Ovary (tissue), 9 donors: ENCODE data around the gene KRTAP5-8. TPM values are rescaled to one million over a fixed set of nuclear protein-coding genes. Genes with fewer than 3 reads are reported as not detected.

Experiments used
- DNase-seq, 5 donors: peaks; one replicate each; pipeline ENCODE4 v3.0.0-alpha.2; 2019 to 2020
- H3K27ac ChIP-seq, 2 donors: fragments of 200-600 bp; one replicate each; pipeline versions ENCODE4 v1.5.1 to v1.8.0; 2019 to 2022
- H3K27me3 ChIP-seq: fragments of 200-600 bp; one replicate; pipeline ENCODE4 v1.8.0; 2022
- H3K36me3 ChIP-seq: fragments of 200-600 bp; sonication (generic); one replicate; pipeline ENCODE4 v1.5.1; 2019
- H3K4me1 ChIP-seq: one replicate; pipeline ENCODE4 v1.8.1; 2013; ENCODE audit warnings: mild to moderate bottlenecking, moderate library complexity; ENCODE audit not compliant: insufficient read depth
- H3K4me3 ChIP-seq: fragments of 200-600 bp; sonication (generic); one replicate; pipeline ENCODE4 v1.5.1; 2017
- H3K9me3 ChIP-seq, 2 donors: fragments of 200-600 bp in 1 of 2; sonication (generic) in 1 of 2; one replicate each; pipeline versions ENCODE4 v1.5.1 to v1.8.1; 2013 to 2019; ENCODE audit warnings: mild to moderate bottlenecking in 1 of 2, moderate library complexity in 1 of 2
- EP300 ChIP-seq: sonication (generic); formaldehyde crosslinking; IDR thresholded peaks from one replicate; pipeline ENCODE4 v1.6.1; 2017; ENCODE audit warnings: antibody characterized with exemption
- POLR2A ChIP-seq: fragments of 450-650 bp; IDR thresholded peaks from one replicate; pipeline ENCODE4 v1.6.1; 2017; ENCODE audit warnings: antibody characterized with exemption, mild to moderate bottlenecking, moderate library complexity
- WGBS, 3 donors: extraction: QIAGEN DNeasy Blood & Tissue Kit in 1 of 3; methylation state at CpG; one replicate each; pipeline versions ENCODE4 v1.1.5 to v1.1.7; 2013 to 2017; 5-methylcytosine and 5-hydroxymethylcytosine counted together
- intact Hi-C, 4 donors: fragments of 100-400 bp; cut with DNase I; formaldehyde crosslinking; loops; one replicate each; pipeline versions ENCODE4 v1.11.0 to v1.15.1; 2022 to 2023
- polyA plus RNA-seq, 2 donors: library from polyadenylated mRNA; stranded (reverse); fragments of 200-250 nt in 1 of 2; fragments of 350-450 nt in 1 of 2; fragmentation: Illumina TruSeq in 1 of 2; extraction: RNeasy Lipid Tissue Mini Kit (QIAGEN cat#74804) in 1 of 2; gene quantifications; one replicate each; pipeline ENCODE4 v1.2.3, GENCODE V29; 2013 to 2014
- total RNA-seq, 7 donors: library from RNA; depleted of rRNA in 2 of 7; stranded (reverse); fragments of >200 nt in 2 of 7; fragmentation: NEBNext Ultra II Directional in 3 of 7; extraction: Animal tissue kit (Norgen Biotek cat#: 25700) in 3 of 7; gene quantifications; one replicate each; pipeline versions ENCODE4 v1.1.0 to v1.2.4, GENCODE V29; 2016 to 2023
- TF ChIP-seq, protein P1 (sequence below), 3 donors: fragments of 450-650 bp in 2 of 3; fragments of 200-600 bp in 1 of 3; IDR thresholded peaks; one replicate each; pipeline versions ENCODE4 v1.5.1 to v1.8.0; 2016 to 2022; ENCODE audit warnings: antibody characterized with exemption in 3 of 3, mild to moderate bottlenecking in 1 of 3
- donor health status: DM: no; HTN: no; CAD: no; lungs with moderate emphysema.
- donor health status: DM: no; HTN: no; CAD: no.
- donor health status: Bipolar disorder and iron deficiency.
- donor health status: DM: yes; HTN: yes; CAD: no.
- donor health status: DM: no; HTN: no; CAD: no.
- donor health status: DM: yes; HTN: yes; CAD: no.

Gene KRTAP5-8
- total and polyA plus RNA-seq, 9 donors = not detected

DNA sequence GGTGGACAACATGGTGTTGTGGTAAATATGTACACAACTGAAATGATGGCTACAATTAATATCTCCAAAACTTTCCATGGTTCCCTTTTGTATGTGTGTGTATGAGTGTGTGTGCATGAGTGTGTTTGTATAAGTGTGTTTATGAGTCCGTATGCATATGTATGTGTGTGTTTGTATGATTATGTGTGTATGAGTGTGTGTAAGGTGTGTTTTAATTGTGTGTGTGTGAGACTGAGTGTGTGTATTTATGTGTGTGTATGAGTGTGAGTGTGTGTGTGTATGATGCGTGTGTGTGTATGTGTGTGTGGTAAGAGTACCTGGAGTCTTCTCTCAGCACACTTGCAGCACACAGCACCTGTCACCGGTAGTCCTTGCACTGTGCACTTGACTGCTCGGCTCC, 18.2 kb downstream of the KRTAP5-8 start:
- TF ChIP-seq EP300 (no peak), POLR2A (no peak)
- TF ChIP-seq, protein P1, sequence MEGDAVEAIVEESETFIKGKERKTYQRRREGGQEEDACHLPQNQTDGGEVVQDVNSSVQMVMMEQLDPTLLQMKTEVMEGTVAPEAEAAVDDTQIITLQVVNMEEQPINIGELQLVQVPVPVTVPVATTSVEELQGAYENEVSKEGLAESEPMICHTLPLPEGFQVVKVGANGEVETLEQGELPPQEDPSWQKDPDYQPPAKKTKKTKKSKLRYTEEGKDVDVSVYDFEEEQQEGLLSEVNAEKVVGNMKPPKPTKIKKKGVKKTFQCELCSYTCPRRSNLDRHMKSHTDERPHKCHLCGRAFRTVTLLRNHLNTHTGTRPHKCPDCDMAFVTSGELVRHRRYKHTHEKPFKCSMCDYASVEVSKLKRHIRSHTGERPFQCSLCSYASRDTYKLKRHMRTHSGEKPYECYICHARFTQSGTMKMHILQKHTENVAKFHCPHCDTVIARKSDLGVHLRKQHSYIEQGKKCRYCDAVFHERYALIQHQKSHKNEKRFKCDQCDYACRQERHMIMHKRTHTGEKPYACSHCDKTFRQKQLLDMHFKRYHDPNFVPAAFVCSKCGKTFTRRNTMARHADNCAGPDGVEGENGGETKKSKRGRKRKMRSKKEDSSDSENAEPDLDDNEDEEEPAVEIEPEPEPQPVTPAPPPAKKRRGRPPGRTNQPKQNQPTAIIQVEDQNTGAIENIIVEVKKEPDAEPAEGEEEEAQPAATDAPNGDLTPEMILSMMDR (IDR thresholded peaks at IDR 0.05) = no peak
- H3K36me3 ChIP-seq = no peaks in the 10 kb centered on the region
- H3K4me1 ChIP-seq = no peaks in the 10 kb centered on the region
- H3K4me3 ChIP-seq = no peak overlapping the region
- no peak overlapping the region for H3K27ac ChIP-seq
- intact Hi-C loops = no loop called here
- 63 to 75% (median 64%) methylated on average over 4 of the region's 4 CpGs for WGBS, 3 donors
- DNase-seq = no peak
- no peaks in the 10 kb centered on the region for H3K9me3 ChIP-seq
- no peaks in the 10 kb centered on the region for H3K27me3 ChIP-seq

DNA sequence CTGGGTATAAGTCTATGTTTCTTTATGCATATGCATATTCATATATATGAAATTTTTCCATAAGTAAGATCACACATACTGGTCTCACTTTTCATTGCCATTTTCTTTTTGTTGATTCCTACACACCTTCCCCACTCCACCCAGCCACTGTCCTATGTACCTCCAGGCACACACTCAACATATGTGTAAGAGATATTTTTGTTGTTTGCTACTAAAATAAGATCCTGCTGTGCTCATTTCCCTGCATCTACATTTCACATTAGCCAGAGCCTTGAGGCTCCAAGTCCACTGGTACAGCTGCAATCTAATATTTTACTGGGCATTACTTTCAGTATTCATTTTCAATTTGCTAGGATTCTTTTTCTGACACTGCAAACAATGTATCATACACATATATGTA, 19.4 kb downstream of the KRTAP5-8 start:
- TF ChIP-seq POLR2A (no peak), EP300 (no peak)
- TF ChIP-seq, protein P1 (IDR thresholded peaks at IDR 0.05) = no peak
- no peak overlapping the region for H3K27ac ChIP-seq
- no peaks in the 10 kb centered on the region for H3K9me3 ChIP-seq
- no peaks in the 10 kb centered on the region for H3K4me1 ChIP-seq
- H3K4me3 ChIP-seq = no peak overlapping the region
- DNase-seq = no peak
- no peaks in the 10 kb centered on the region for H3K36me3 ChIP-seq
- no peaks in the 10 kb centered on the region for H3K27me3 ChIP-seq
- intact Hi-C loops = no loop called here

DNA sequence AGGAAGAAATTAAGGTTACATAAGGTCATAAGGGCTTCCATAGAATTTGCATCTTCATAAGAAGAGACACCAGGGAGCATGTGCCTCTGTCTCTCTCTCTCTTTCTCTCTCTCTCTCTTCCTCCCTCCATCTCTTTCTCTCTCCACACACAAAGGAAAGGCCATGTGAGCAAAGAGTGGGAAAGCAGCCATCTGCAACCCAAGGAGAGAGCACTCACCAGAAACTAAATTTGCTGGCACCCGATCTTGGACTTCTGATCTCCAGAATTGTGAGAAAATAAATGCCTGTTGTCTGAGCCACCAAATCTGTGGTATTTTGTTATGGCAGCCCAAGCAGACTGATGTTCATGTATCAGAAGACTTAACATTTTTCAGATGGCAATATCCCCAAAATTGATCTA, 21.2 kb downstream of the KRTAP5-8 start:
- no peaks in the 10 kb centered on the region for H3K27me3 ChIP-seq
- H3K9me3 ChIP-seq = no peaks in the 10 kb centered on the region
- intact Hi-C loops = no loop called here
- H3K4me1 ChIP-seq = no peaks in the 10 kb centered on the region
- TF ChIP-seq POLR2A (no peak), EP300 (no peak)
- TF ChIP-seq, protein P1 (IDR thresholded peaks at IDR 0.05) = no peak
- WGBS, 3 donors = 79 to 96% (median 86%) methylated on average over 1 of the region's 1 CpG
- H3K36me3 ChIP-seq = no peaks in the 10 kb centered on the region
- no peak for DNase-seq
- H3K27ac ChIP-seq = no peak overlapping the region
- H3K4me3 ChIP-seq = no peak overlapping the region

DNA sequence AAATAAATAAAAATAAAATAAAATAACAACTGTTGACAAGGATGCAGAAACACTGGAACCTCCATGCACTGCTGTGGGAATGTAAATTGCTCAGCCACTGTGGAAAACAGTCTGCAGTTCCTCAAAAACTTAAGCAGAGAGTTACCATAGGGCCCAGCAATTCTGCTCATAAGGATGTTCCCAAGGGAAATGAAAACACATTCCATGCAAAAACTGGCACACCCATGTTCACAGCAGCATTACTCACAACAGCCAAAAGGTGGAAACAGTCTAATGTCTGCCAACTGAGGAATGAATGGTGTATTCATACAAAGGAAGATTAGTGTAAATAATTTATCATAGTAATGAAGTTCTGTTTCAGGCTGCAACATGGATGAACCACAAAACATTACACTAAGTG, 24.3 kb downstream of the KRTAP5-8 start:
- intact Hi-C loops = no loop called here
- no peaks in the 10 kb centered on the region for H3K36me3 ChIP-seq
- H3K27me3 ChIP-seq = no peaks in the 10 kb centered on the region
- TF ChIP-seq, protein P1 (IDR thresholded peaks at IDR 0.05) = no peak
- TF ChIP-seq POLR2A (no peak), EP300 (no peak)
- H3K4me3 ChIP-seq = no peak overlapping the region
- no peak overlapping the region for H3K27ac ChIP-seq
- no peaks in the 10 kb centered on the region for H3K9me3 ChIP-seq
- no peak for DNase-seq
- no peaks in the 10 kb centered on the region for H3K4me1 ChIP-seq

DNA sequence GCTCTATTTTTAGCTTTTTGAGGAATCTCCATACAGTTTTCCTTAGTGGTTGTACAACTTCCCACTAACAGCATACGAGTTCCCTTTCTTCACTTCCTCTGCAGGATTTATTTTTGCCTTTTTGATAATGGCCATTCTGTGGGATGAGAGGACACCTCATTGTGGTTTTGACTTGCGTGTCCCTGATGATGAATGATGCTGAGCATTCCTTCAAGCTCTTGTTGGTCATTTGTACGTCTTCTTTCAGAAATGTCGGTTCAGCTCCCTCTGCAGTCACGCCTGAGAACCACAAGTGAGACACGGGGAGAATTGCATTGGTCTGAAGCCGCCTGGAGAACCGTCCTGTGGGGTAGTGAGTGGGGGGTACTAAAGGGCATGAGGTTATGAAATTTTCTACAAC, 25.6 kb downstream of the KRTAP5-8 start:
- H3K27me3 ChIP-seq = no peaks in the 10 kb centered on the region
- intact Hi-C loops = no loop called here
- 18 to 28% (median 25%) methylated on average over 8 of the region's 8 CpGs for WGBS, 3 donors

More for the DNA sequence above, 25.6 kb downstream of the KRTAP5-8 start:
- H3K4me1 ChIP-seq = no peaks in the 10 kb centered on the region
- no peak for TF ChIP-seq POLR2A
- TF ChIP-seq, protein P1 (IDR thresholded peaks at IDR 0.05) = no peak
- no peak for TF ChIP-seq EP300
- no peaks in the 10 kb centered on the region for H3K9me3 ChIP-seq
- H3K27ac ChIP-seq = no peak overlapping the region
- no peak overlapping the region for H3K4me3 ChIP-seq
- H3K36me3 ChIP-seq = no peaks in the 10 kb centered on the region
- no peak for DNase-seq
